Cerebellar cortex (tissue), 1 donor: Measurements from ENCODE around the gene POLE.

Experiments
- DNase-seq: peaks from one replicate; pipeline ENCODE4 v3.0.0-alpha.2; 2015; ENCODE audit warnings: low spot score

POLE gene

GRCh38 chr12:132631666-132632065 is 55.5 kb downstream of the POLE start:
- no peak for DNase-seq

- no peak for DNase-seq
Measured at GRCh38 chr12:132630672-132631071, 56.5 kb downstream of the POLE start.

- no peak for DNase-seq
Measured at GRCh38 chr12:132629330-132629729, 57.8 kb downstream of the POLE start.

- no peak for DNase-seq
Measured at GRCh38 chr12:132625731-132626430, 61.3 kb downstream of the POLE start.

GRCh38 chr12:132624910-132625630 is 62.1 kb downstream of the POLE start:
- no peak for DNase-seq

- DNase-seq, result no peak
Measured at GRCh38 chr12:132624186-132624855, 62.8 kb downstream of the POLE start.

- no peak for DNase-seq
Measured at GRCh38 chr12:132623072-132623869, 63.9 kb downstream of the POLE start.

GRCh38 chr12:132622437-132623071 is 64.6 kb downstream of the POLE start:
- DNase-seq, result no peak

GRCh38 chr12:132621657-132622435 is 65.3 kb downstream of the POLE start:
- no peak for DNase-seq

- DNase-seq, result no peak
Measured at GRCh38 chr12:132620899-132621656, 66.1 kb downstream of the POLE start.

- DNase-seq, result no peak
Measured at GRCh38 chr12:132620113-132620898, 66.8 kb downstream of the POLE start.

GRCh38 chr12:132619386-132620112 is 67.6 kb downstream of the POLE start:
- no peak for DNase-seq

- no peak for DNase-seq
Measured at GRCh38 chr12:132619071-132619385, 68.1 kb downstream of the POLE start.

- DNase-seq, result no peak
Measured at GRCh38 chr12:132618683-132619043, 68.5 kb downstream of the POLE start, which contains the start of gene P2RX2. P2RX2 (plus strand) TSS chr12:132618776; CDS start chr12:132618817, 41 bp downstream.

GRCh38 chr12:132617822-132618682 is 69.1 kb downstream of the POLE start:
- no peak for DNase-seq

GRCh38 chr12:132617135-132617701 is 69.9 kb downstream of the POLE start:
- DNase-seq, result no peak

- DNase-seq, result no peak
Measured at GRCh38 chr12:132615579-132616038, 71.5 kb downstream of the POLE start.
